Pancreas (tissue), 10 donors: ENCODE data around the gene SBF2. TPM values are rescaled to one million over a fixed set of nuclear protein-coding genes. Genes with fewer than 3 reads are reported as not detected.
A peak's percentile ranks its signal among the peaks of the same experiment; 100 is the strongest.

ENCODE experiments used
- ATAC-seq, 4 donors: fragments of 200-7000 bp; cut with Tn5 transposase; one replicate each; pipeline versions ENCODE4 v1.8.0 to v1.9.1; 2020; ENCODE audit warnings: mild to moderate bottlenecking in 4 of 4, moderate library complexity in 4 of 4
- DNase-seq, 6 donors: peaks; one replicate each; pipeline ENCODE4 v3.0.0-alpha.2; 2020
- FAIRE-seq: peaks from 2 replicates; lab custom pipeline; 2012; peaks lifted over from hg19 to GRCh38; lab: Jason Lieb, UNC
- H3K27ac ChIP-seq, 4 donors: fragments of 200-600 bp; sonication (generic); 1 replicate in 3 of 4; 2 replicates in 1 of 4; pipeline versions ENCODE4 v1.5.0 to v1.8.0; 2020
- H3K27me3 ChIP-seq, 4 donors: fragments of 200-600 bp; one replicate each; pipeline ENCODE4 v1.8.0; 2021
- H3K36me3 ChIP-seq, 3 donors: fragments of 200-600 bp; sonication (generic) in 1 of 3; one replicate each; pipeline versions ENCODE4 v1.5.0 to v1.8.0; 2020 to 2021
- H3K4me1 ChIP-seq, 3 donors: fragments of 200-600 bp; one replicate each; pipeline ENCODE4 v1.8.0; 2021
- H3K4me3 ChIP-seq, 4 donors: fragments of 200-600 bp; sonication (generic) in 2 of 4; one replicate each; pipeline versions ENCODE4 v1.5.0 to v1.8.0; 2020 to 2021
- H3K9me3 ChIP-seq, 4 donors: fragments of 200-600 bp; one replicate each; pipeline ENCODE4 v1.8.0; 2021
- WGBS, 2 donors: extraction: QIAGEN DNeasy Blood & Tissue Kit; methylation state at CpG; one replicate each; pipeline ENCODE4 v1.1.7; 2013; 5-methylcytosine and 5-hydroxymethylcytosine counted together
- intact Hi-C, 3 donors: fragments of 100-400 bp; cut with DNase I; formaldehyde crosslinking; loops; one replicate each; pipeline versions ENCODE4 v1.11.1 to v1.14.2; 2022
- polyA plus RNA-seq, 2 donors: library from polyadenylated mRNA; stranded (reverse); fragments of 200-250 nt; gene quantifications; one replicate each; pipeline ENCODE4 v1.2.3, GENCODE V29; 2013
- total RNA-seq, 6 donors: library from RNA; stranded (reverse); fragmentation: NEBNext Ultra II Directional in 4 of 6; extraction: Animal tissue kit (Norgen Biotek cat#: 25700) in 4 of 6; gene quantifications; one replicate each; pipeline versions ENCODE4 v1.2.1 to v1.2.4, GENCODE V29; 2021 to 2023
- TF ChIP-seq, protein P1 (sequence below), 4 donors: fragments of 200-600 bp; sonication (generic) in 3 of 4; IDR thresholded peaks; one replicate each; pipeline versions ENCODE4 v1.5.0 to v1.8.0; 2021; ENCODE audit warnings: antibody characterized with exemption in 4 of 4
- donor health status: healthy with polysubstance abuse.
- donor health status: DM: no; HTN: no; CAD: no; lungs with moderate emphysema.
- donor health status: DM: no; HTN: no; CAD: no.
- donor health status: control.
- donor health status: control.
- donor health status: Bipolar disorder and iron deficiency.
- donor health status: DM: yes; HTN: yes; CAD: no.
- donor health status: DM: no; HTN: no; CAD: no.
- donor health status: DM: no; HTN: no; CAD: no.
- donor health status: DM: yes; HTN: yes; CAD: no.

Gene SBF2
- total and polyA plus RNA-seq, 8 donors = 4.6 to 21.8 (median 10.3) TPM

DNA sequence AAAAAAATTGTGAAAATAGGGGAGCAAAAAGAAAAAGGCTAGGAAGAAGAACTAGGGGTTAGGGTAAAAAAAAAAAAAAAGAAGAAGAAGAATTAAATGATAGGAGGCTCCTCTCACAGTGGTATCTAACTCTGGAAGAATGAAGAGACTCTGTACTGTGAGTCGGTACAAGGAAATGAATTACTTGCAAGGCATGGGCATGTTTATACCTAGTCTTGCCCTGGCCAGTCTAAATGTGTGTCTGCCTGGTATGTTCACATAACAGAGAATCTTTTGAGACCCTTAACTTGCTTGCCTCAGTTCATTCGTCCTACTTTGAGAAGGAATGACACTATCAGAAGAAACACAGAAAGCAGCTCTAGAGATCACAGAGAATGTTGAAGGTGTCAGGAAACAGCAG, 470.6 kb downstream of the SBF2 start:
- 91 to 93% methylated on average over 2 of the region's 2 CpGs for WGBS, 2 donors
- no peak for ATAC-seq
- TF ChIP-seq, protein P1, sequence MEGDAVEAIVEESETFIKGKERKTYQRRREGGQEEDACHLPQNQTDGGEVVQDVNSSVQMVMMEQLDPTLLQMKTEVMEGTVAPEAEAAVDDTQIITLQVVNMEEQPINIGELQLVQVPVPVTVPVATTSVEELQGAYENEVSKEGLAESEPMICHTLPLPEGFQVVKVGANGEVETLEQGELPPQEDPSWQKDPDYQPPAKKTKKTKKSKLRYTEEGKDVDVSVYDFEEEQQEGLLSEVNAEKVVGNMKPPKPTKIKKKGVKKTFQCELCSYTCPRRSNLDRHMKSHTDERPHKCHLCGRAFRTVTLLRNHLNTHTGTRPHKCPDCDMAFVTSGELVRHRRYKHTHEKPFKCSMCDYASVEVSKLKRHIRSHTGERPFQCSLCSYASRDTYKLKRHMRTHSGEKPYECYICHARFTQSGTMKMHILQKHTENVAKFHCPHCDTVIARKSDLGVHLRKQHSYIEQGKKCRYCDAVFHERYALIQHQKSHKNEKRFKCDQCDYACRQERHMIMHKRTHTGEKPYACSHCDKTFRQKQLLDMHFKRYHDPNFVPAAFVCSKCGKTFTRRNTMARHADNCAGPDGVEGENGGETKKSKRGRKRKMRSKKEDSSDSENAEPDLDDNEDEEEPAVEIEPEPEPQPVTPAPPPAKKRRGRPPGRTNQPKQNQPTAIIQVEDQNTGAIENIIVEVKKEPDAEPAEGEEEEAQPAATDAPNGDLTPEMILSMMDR (IDR thresholded peaks at IDR 0.05) = no peak
- Histone ChIP-seq H3K4me1 (peaks cover 0 to 3% (median 0%) of the 10 kb centered on the region in 3 donors), H3K9me3 (no peaks in the 10 kb centered on the region), H3K36me3 (no peaks in the 10 kb centered on the region), H3K27ac (no peak overlapping the region), H3K4me3 (no peak overlapping the region), H3K27me3 (no peaks in the 10 kb centered on the region)
- no peak for FAIRE-seq
- no peak for DNase-seq
- intact Hi-C loops = no loop called here

DNA sequence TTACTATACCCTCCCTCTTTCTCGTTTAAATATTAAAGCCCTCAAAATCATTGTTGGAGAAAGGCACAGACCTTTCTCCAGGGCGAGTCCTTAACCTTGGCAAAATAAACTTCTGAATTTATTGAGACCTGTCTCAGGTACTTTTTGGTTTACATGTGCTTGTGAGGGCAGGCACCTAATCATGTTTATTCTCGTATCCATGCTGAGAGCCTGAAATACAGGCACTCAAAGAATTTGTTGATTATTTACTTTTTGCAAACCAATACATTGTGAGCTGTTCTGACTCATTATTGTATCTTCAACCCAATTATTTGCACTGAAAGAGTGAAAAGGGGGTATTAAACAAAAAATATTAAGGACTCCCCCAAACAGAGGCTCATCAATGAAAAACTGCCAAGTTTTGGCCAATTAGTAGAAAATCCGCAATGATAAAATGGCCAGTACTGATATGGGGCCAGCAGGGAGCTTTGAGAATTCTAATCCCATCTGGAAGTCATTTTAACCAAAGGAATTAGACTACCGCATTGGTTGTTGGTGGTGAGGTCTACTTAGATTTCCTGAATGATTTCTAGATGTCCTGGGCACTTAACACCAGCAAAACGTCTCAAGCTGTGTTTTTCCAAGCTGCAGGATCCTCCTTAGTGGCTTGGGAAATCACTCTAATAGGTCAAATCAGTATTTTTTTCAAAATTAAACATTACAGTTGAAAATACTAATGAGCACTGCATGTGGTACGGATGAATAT, 472.8 kb downstream of the SBF2 start:
- Histone ChIP-seq H3K27ac (no peak overlapping the region), H3K4me3 (no peak overlapping the region), H3K36me3 (no peaks in the 10 kb centered on the region), H3K27me3 (no peaks in the 10 kb centered on the region), H3K9me3 (no peaks in the 10 kb centered on the region), H3K4me1 (no peaks in the 10 kb centered on the region)
- FAIRE-seq (no peak), ATAC-seq (no peak), DNase-seq (no peak)
- TF ChIP-seq, protein P1 (IDR thresholded peaks at IDR 0.05) = no peak
- intact Hi-C loops = no loop called here
- 61 to 62% methylated on average over 7 of the region's 7 CpGs for WGBS, 2 donors

DNA sequence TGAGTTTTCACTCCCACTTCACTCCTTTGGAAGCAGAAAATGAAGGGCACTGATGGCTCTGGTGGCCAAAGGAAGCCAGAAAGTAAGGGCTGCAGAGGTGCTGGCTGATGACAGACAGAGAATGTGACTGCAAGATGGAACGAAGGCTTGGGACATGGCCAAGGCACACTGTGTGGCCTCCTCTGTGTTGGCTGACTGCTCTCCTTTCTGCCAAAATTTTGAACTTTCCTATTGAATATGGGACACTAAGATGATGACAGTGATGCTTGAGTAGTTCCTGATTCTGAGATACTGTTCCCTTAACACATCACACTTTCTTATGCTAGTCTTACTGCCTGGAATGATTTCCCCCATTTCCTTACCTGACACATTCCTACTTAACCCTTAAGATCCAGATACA, 473.8 kb downstream of the SBF2 start:
- DNase-seq (no peak), FAIRE-seq (no peak), ATAC-seq (no peak)
- TF ChIP-seq, protein P1 (IDR thresholded peaks at IDR 0.05) = no peak
- H3K27me3 ChIP-seq = no peaks in the 10 kb centered on the region
- no peaks in the 10 kb centered on the region for H3K4me1 ChIP-seq
- H3K27ac ChIP-seq = no peak overlapping the region
- H3K9me3 ChIP-seq = no peaks in the 10 kb centered on the region
- H3K36me3 ChIP-seq = no peaks in the 10 kb centered on the region
- H3K4me3 ChIP-seq = no peak overlapping the region
- 19 to 24% methylated on average over 1 of the region's 1 CpG for WGBS, 2 donors
- intact Hi-C loops = no loop called here

DNA sequence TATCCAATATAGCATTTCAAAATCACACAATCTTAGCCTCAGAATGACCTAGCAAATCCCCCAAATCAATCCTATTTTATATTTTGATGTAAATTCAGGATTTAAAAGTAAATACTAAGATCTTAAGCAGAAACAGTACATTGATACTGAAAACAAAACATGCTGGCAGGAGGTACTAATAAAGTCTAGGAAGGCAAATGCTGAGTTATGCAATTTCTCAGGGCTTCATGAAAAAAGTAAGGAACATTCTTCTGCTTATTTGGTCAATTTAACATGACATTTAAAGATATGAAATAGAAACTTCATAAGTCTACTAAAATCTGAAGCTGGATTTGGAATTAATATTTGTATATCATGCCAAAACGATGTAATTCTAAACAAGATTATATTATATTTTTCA, 476.8 kb downstream of the SBF2 start:
- Histone ChIP-seq H3K9me3 (no peaks in the 10 kb centered on the region), H3K36me3 (no peaks in the 10 kb centered on the region), H3K27me3 (no peaks in the 10 kb centered on the region), H3K4me3 (no peak overlapping the region), H3K27ac (no peak overlapping the region), H3K4me1 (no peaks in the 10 kb centered on the region)
- no peak for FAIRE-seq
- intact Hi-C loops = no loop called here
- DNase-seq = no peak
- 91 to 92% methylated on average over 1 of the region's 1 CpG for WGBS, 2 donors
- TF ChIP-seq, protein P1 (IDR thresholded peaks at IDR 0.05) = no peak
- no peak for ATAC-seq

DNA sequence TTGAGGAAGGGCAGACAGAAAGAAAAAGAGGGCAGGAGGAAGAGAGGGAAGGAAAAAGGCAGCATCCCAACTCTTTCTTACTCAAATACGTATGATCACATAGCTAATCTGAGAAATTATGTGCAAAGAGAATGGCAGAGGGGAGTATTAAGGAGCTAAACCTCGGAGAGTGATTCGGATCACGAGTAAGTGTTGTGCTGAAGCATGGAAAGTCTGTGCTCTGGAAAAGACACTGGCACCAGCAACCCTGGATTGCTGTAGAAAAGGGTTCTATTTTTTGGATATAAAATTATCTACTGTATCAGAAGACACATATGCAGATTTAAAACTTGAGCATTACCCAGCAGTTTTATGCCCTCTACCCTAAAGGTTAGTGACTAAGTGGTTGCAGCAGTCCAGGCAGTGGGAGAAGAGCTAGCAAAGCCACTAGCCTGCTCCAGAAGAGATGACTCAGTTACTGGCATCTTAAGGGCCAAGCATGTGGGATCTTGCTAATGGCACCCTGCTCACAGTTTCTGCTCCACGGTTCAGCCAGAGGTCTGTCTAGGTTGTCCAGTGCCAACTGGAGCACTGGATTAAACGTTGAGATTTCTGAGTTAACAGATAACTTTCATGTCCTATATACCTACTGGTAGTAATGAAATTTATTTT, 478.4 kb downstream of the SBF2 start:
- Histone ChIP-seq H3K4me3 (no peak overlapping the region), H3K27ac (no peak overlapping the region), H3K9me3 (no peaks in the 10 kb centered on the region), H3K36me3 (no peaks in the 10 kb centered on the region), H3K4me1 (no peaks in the 10 kb centered on the region), H3K27me3 (no peaks in the 10 kb centered on the region)
- DNase-seq (no peak), FAIRE-seq (no peak), ATAC-seq (peak in 1 of 4 donors; percentile 69)
- TF ChIP-seq, protein P1 (IDR thresholded peaks at IDR 0.05) = no peak
- WGBS, 2 donors = 87 to 90% methylated on average over 6 of the region's 6 CpGs
- intact Hi-C loops = no loop called here
